Prostate gland (tissue), 2 donors: ENCODE measurements around the gene MED7. TPM values are rescaled to one million over a fixed set of nuclear protein-coding genes. Genes with fewer than 3 reads are reported as not detected.

Source experiments
- DNase-seq: peaks from one replicate; pipeline ENCODE4 v3.0.0-alpha.2; 2019; ENCODE audit warnings: low spot score
- H3K27ac ChIP-seq, 2 donors: fragments of 200-600 bp; sonication (generic); 2 replicates each; pipeline ENCODE4 v1.5.1; 2017 to 2019
- H3K27me3 ChIP-seq: fragments of 200-600 bp; sonication (generic); replicated peaks from 2 replicates; pipeline ENCODE4 v1.5.1; 2019; ENCODE audit not compliant: insufficient read depth
- H3K36me3 ChIP-seq, 2 donors: fragments of 200-600 bp; sonication (generic); 1 replicate in 1 of 2; 2 replicates in 1 of 2; pipeline versions ENCODE4 v1.5.1 to v1.8.1; 2017 to 2019
- H3K4me1 ChIP-seq: fragments of 200-600 bp; sonication (generic); replicated peaks from 2 replicates; pipeline ENCODE4 v1.5.1; 2019
- H3K4me3 ChIP-seq, 2 donors: fragments of 200-600 bp; sonication (generic); 2 replicates each; pipeline ENCODE4 v1.5.1; 2017 to 2019
- H3K9me3 ChIP-seq: fragments of 200-600 bp; sonication (generic); 2 replicates; pipeline ENCODE4 v1.5.1; 2017
- POLR2A ChIP-seq: fragments of 450-650 bp; IDR thresholded peaks from one replicate; pipeline ENCODE4 v1.6.1; 2016; ENCODE audit warnings: antibody characterized with exemption, mild to moderate bottlenecking
- POLR2AphosphoS5 ChIP-seq: sonication (generic); formaldehyde crosslinking; IDR thresholded peaks from one replicate; pipeline ENCODE4 v1.6.1; 2017; ENCODE audit warnings: antibody characterized with exemption
- WGBS: methylation state at CpG from one replicate; pipeline ENCODE4 v1.1.5; 2018; 5-methylcytosine and 5-hydroxymethylcytosine counted together
- intact Hi-C: fragments of 100-400 bp; cut with DNase I; formaldehyde crosslinking; loops from one replicate; pipeline ENCODE4 v1.14.2; 2022
- total RNA-seq, 2 donors: library from RNA; depleted of rRNA; stranded (reverse); fragments of >200 nt; gene quantifications; one replicate each; pipeline ENCODE4 v1.1.0, GENCODE V29; 2016
- TF ChIP-seq, protein P1 (sequence below), 4 experiments: fragments of 200-600 bp in 2 of 4; fragments of 450-650 bp in 2 of 4; sonication (generic) in 2 of 4; IDR thresholded peaks; 1 replicate in 3 of 4; 2 replicates in 1 of 4; pipeline ENCODE4 v1.5.1; 2016 to 2019; ENCODE audit warnings: antibody characterized with exemption in 4 of 4, mild to moderate bottlenecking in 2 of 4, moderate library complexity in 2 of 4

MED7 gene
- total RNA-seq, 2 donors from 2014 or later = 10.7 to 11.1 TPM

DNA sequence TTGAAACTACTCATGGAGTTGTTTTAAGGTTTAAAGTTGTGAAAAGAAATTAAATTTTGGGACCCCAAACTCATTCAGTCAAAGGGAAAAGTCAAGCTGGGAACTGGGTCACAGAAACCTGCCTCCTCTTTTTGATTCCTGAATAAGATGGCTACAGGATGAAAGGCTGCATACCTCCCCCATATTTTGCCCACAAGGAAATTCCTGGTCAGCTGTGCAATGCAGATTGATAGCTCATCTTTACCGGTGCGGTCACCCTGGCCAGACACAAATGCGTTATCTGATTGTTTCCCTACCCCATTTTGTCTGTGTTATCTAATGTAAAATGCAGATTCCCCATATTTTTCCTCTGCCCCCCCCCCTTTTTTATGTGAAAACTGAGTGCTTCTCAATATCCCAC, 35.2 kb downstream of the MED7 start:
- H3K27ac ChIP-seq = no peak overlapping the region
- no peaks in the 10 kb centered on the region for H3K4me1 ChIP-seq
- H3K4me3 ChIP-seq = no peak overlapping the region
- no peaks in the 10 kb centered on the region for H3K9me3 ChIP-seq
- no peaks in the 10 kb centered on the region for H3K36me3 ChIP-seq
- DNase-seq = no peak
- intact Hi-C loops = no loop called here
- H3K27me3 ChIP-seq = no peaks in the 10 kb centered on the region
- WGBS = 52% methylated on average over 3 of the region's 3 CpGs
- TF ChIP-seq, protein P1, sequence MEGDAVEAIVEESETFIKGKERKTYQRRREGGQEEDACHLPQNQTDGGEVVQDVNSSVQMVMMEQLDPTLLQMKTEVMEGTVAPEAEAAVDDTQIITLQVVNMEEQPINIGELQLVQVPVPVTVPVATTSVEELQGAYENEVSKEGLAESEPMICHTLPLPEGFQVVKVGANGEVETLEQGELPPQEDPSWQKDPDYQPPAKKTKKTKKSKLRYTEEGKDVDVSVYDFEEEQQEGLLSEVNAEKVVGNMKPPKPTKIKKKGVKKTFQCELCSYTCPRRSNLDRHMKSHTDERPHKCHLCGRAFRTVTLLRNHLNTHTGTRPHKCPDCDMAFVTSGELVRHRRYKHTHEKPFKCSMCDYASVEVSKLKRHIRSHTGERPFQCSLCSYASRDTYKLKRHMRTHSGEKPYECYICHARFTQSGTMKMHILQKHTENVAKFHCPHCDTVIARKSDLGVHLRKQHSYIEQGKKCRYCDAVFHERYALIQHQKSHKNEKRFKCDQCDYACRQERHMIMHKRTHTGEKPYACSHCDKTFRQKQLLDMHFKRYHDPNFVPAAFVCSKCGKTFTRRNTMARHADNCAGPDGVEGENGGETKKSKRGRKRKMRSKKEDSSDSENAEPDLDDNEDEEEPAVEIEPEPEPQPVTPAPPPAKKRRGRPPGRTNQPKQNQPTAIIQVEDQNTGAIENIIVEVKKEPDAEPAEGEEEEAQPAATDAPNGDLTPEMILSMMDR (IDR thresholded peaks at IDR 0.05) = no peak
- TF ChIP-seq POLR2A (no peak), POLR2AphosphoS5 (no peak)

DNA sequence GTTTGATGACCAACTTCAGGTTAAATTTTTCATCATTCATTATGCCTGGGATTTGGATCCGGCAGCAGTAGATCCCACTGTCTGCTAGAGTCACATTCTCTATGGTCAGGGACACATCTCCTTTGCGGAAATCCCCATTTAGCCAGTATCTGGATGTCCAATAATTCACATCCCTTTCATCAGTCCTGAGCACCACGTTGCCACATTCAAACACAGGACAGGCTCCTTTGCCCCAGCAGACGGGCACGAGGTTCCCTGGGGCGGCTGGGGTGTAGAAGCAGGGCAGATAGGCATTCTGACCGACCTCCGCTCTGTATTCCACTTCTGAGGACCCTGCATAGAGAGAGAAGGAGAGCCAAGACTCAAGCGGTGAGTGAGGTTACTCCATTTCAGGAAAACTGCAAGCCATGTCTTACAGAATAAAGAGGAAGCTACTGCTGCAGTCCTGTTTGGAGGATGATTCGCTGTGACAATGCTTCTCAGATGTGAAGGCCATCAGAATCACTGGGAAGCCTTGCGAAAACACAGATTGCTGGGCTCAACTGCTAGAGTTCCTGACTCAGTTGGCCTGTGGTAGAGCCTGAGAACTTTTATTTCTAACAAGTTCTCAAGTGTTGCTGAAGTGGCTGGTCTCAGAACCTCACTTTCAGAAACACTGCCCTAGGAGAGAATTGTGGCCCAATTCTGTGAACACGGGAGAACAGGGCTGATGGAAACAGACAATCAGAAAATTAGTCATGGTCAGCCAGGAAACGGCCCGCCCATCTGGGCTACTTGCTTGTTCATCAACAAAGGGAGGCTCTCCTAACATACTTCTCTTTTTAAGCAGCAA, 35.8 kb downstream of the MED7 start:
- Histone ChIP-seq H3K4me3 (no peak overlapping the region), H3K36me3 (no peaks in the 10 kb centered on the region), H3K4me1 (no peaks in the 10 kb centered on the region), H3K27ac (no peak overlapping the region), H3K27me3 (no peaks in the 10 kb centered on the region), H3K9me3 (no peaks in the 10 kb centered on the region)
- intact Hi-C loops = no loop called here
- DNase-seq = no peak
- TF ChIP-seq, protein P1 (IDR thresholded peaks at IDR 0.05) = no peak
- TF ChIP-seq POLR2AphosphoS5 (no peak), POLR2A (no peak)
- 82% methylated on average over 14 of the region's 14 CpGs for WGBS

DNA sequence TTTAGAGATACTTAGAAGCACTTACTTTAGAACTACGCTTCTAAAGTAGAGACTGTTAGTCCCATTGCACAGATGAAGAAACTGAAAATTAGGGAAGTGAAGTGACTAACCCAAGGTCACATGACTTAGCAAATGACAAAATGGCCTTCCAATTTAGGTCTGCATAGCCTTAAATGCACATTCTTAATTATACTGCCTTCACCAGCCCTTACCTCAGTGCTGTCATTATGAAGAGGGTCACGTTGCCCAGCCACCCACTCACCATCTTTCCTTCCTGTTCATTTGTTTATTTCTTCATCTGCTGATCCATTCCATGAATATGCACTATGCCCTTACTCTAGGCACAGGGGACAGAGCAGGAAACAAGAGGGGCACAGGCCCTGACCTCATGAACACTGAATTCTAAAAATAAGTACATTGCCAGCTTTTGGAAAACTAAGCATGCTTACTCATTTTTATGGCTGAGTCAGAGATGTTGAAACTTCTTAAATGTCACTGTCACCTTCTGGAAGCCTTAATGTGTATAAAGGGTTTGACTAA, 42.5 kb downstream of the MED7 start:
- Histone ChIP-seq H3K9me3 (no peaks in the 10 kb centered on the region), H3K27me3 (no peaks in the 10 kb centered on the region), H3K27ac (no peak overlapping the region), H3K36me3 (no peaks in the 10 kb centered on the region), H3K4me3 (no peak overlapping the region), H3K4me1 (no peaks in the 10 kb centered on the region)
- WGBS = 76% methylated on average over 2 of the region's 2 CpGs
- no peak for DNase-seq
- intact Hi-C loops = no loop called here
- TF ChIP-seq, protein P1 (IDR thresholded peaks at IDR 0.05) = no peak
- TF ChIP-seq POLR2AphosphoS5 (no peak), POLR2A (no peak)

DNA sequence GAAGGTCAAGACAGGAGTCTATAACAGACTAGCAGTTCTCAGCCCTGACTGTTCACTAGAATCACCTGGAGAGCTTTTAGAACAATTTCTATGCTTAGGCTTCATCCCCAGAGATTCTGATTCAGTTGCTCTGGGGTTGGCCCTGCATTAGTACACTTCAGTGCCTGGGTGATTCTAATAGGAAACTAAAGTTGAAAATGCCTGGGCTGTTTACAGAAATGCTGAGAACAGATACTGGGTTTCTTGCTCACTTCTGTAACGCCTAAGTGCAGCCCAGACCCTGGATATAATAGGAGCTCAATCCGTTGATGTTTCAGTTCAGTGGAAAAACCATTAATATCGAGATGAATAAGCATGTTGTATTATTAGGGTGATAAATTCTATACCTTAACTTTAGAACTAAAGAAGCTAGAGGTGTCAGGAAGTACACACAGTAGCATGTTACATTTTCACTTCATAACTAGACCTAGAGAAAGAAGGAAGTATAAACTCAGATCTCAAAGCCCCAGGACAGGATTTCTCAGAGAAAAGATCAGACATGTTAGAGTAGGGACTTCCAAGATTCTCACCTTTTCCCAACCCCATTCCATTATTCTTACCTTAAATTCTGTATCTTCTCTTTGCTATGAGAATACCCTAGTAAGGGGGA, 54.2 kb downstream of the MED7 start:
- intact Hi-C loops = no loop called here
- Histone ChIP-seq H3K4me3 (no peak overlapping the region), H3K4me1 (no peaks in the 10 kb centered on the region), H3K27ac (no peak overlapping the region), H3K36me3 (no peaks in the 10 kb centered on the region), H3K27me3 (no peaks in the 10 kb centered on the region), H3K9me3 (no peaks in the 10 kb centered on the region)
- no peak for TF ChIP-seq POLR2A
- TF ChIP-seq, protein P1 (IDR thresholded peaks at IDR 0.05) = no peak
- no peak for TF ChIP-seq POLR2AphosphoS5
- DNase-seq = no peak
- WGBS = 84% methylated on average over 3 of the region's 3 CpGs

Other genes starting within 250 kb of the MED7 start
- gene TIMD4, start 179.6 kb downstream of the MED7 start, total RNA-seq = 1 to 10 TPM; 1.2 to 7.5 TPM
- 1 to 10 TPM in 1 of 2 donors, not detected in 1; 1.6 TPM for gene HAVCR1, start 83.7 kb downstream of the MED7 start, total RNA-seq
- gene HAVCR2, start 33.8 kb downstream of the MED7 start, total RNA-seq = 1 to 10 TPM; 1.8 to 2.8 TPM
- under 1 TPM in 1 of 2 donors, not detected in 1; 0.97 TPM for gene GARIN3, start 23.4 kb upstream of the MED7 start, total RNA-seq
- gene ITK, start 38.0 kb upstream of the MED7 start, total RNA-seq = 1 to 10 TPM; 2.2 to 5.6 TPM
- 10 to 100 TPM; 17.8 to 25.2 TPM for gene CYFIP2, start 123.3 kb upstream of the MED7 start, total RNA-seq